HG03025 (cell line): Measurements from ENCODE around the gene ITGA6.

ENCODE experiments used
- ATAC-seq: cut with Tn5 transposase; IDR thresholded peaks from one replicate; pipeline ENCODE4 v1.9.1; 2021; ENCODE audit warnings: mild to moderate bottlenecking, moderate library complexity; ENCODE audit not compliant: unreplicated experiment, low FRiP score

The ITGA6 gene

DNA sequence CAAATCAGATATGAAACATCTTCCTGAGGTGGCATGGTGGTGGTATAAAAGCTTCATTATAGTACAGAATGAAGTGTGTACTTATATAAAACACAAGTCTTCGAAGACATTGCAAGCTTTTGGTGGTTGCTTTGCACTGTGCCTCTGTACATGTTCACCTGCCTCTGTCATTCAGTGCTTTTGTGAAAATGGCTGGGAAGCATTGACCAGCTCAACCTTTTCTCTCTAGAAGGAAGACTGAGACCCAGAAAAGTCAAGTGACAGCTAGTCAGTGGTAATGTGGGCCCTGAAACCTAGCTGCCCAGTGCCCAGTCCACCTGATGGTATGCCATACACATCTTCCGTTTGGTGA is 12.1 kb downstream of the ITGA6 start:
- ATAC-seq, result no peak

GRCh38 chr2:172439911-172440310 is 12.5 kb downstream of the ITGA6 start:
- ATAC-seq, result no peak

- no peak for ATAC-seq
Measured at GRCh38 chr2:172440795-172441194, 13.4 kb downstream of the ITGA6 start.

DNA sequence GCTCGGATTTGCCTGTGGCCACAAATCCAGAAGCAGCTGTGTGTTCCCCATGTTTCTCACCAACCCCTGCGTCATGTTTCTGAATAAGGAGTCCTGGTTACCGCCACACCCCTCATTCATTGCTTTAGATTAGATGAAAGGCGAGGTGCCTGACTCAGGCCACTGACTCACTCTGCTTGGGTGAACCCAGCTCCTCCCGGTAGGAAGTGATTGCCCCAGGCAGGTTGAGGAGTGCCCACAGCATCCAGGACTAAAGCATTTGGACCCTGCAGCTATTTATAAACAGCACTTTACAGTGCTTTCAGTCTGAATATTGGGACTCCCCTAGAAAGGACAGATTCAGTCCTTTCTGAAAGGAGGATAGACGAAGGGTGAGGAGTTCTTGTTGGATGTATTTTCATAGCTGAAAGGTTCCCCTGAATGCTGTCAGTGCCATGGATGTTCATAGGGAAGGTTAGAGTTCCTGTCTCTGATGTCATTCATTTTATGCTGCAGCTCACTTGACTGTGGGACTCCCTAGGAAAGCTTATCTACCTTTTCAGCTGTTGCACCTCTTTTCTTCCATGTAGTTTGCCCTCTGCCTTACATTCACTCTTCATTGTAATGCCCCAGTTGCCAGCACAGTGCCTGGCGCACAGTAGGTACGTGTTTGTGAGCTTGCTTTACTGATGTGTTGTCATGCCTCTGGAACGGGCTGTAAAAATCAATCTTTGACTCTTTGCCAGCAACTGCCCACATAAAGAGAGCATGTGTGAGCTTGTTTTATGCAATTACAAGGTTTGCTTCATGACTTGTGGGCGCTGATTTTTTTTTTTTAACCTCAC is 14.9 kb downstream of the ITGA6 start:
- ATAC-seq, result no peak

- no peak for ATAC-seq
Measured at GRCh38 chr2:172445851-172446250, 18.5 kb downstream of the ITGA6 start.

DNA sequence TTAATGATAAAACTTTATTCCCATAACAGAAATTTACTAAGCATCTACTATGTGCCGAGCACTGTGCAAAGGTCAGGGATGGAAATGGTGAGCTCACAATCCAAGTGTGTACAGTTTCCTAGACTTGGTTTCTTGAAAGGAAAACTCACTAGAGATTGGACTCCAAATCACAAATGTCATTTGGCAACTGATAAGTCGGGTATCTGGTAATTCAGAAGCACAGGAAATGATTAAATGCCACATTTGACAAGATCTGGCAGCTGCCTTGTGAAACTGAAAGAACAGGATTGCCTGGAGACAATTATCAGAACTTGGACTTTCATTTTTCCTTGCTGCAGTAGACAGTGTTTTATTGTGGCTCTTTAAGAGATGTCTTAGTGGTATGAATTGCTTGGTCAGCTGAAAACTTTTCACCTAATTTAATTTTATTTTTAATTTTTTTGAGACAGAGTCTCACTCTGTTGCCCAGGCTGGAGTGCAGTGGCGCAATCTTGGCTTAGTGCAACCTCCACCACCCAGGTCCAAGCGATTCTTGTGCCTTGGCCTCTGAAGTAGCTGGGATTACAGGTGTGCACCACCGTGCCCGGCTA is 19.2 kb downstream of the ITGA6 start:
- no peak for ATAC-seq

- no peak for ATAC-seq
Measured at GRCh38 chr2:172447811-172448493, 20.6 kb downstream of the ITGA6 start.

- no peak for ATAC-seq
Measured at GRCh38 chr2:172448544-172449267, 21.3 kb downstream of the ITGA6 start.

- no peak for ATAC-seq
Measured at GRCh38 chr2:172449911-172450550, 22.6 kb downstream of the ITGA6 start.

GRCh38 chr2:172451923-172452322 is 24.5 kb downstream of the ITGA6 start:
- no peak for ATAC-seq

DNA sequence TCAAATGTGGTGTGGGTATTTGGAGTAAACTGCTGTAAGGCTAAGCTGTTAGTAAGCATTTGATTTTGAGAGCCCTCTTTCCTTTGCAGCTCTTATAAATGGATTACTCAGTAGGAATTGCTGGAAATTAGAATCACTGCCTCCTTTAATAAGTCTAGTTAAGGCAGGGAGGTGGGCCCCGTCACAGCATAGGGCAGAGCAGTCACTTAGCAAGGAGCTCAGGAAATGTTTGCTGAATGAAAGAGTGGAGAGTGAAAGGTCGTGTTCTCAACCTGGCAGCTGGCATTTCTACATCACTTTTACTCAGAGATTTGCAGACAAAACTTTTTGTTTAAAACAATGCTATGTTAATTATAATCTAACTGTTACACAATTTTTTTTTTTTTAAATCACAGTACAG is 25.5 kb downstream of the ITGA6 start:
- ATAC-seq, result no peak

GRCh38 chr2:172454404-172455120 is 27.2 kb downstream of the ITGA6 start:
- ATAC-seq, result no peak

GRCh38 chr2:172455121-172455515 is 27.7 kb downstream of the ITGA6 start:
- ATAC-seq, result no peak

GRCh38 chr2:172456002-172456401 is 28.6 kb downstream of the ITGA6 start:
- no peak for ATAC-seq

DNA sequence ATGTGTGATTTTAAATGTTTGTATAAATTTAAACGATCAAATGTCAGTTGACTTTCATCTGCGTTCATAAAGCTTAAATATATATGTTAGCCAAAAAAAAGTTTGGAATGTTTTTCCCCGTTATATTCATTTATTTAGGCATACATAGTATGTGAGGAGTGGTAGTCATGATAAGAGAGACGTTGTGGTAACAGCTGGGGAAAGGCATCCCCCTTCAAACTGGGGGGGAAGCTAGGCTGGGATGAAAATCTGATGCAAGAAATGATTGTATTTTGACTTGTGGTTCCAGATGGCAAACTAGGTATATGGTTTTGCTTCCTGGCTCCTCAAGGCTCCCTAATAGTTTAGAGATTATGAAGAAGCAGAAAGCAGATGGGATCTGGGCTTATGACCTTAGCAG is 30.1 kb downstream of the ITGA6 start:
- ATAC-seq, result no peak

- ATAC-seq, result no peak
Measured at GRCh38 chr2:172458561-172459124, 31.3 kb downstream of the ITGA6 start.

DNA sequence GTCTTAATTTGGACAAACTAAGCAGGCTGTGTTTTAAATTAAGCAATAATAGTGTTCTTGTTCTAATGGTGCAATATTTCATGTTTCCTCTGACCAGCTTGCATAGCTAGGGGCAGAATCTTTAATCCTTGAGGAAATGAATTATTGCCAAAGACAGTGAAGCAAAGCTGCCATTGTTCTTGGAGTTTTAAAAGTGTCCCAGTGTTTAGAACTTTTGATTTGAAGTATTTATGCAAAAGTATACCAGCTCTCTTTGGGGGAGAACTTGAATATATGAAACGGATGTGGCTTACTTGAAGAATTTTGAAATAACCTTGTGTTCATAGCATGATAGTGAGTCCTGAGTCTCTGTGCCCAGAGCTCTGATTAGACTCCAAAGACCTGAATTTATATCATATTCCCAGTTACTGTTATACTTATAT is 33.4 kb downstream of the ITGA6 start:
- ATAC-seq, result no peak

- ATAC-seq, result no peak
Measured at GRCh38 chr2:172461591-172462372, 34.4 kb downstream of the ITGA6 start.

GRCh38 chr2:172462373-172462848 is 35.0 kb downstream of the ITGA6 start:
- ATAC-seq, result no peak
